ENCODE results near the gene SRI.
"Not testable (repeated sequence)": the region's sequence is repeated elsewhere in the genome, so short reads cannot be mapped to it uniquely, and the experiment has no call there.

Gene SRI

GRCh38 chr7:88172842-88173241, 47.0 kb downstream of the SRI start:
- no peak for DNase-seq

- DNase-seq = no peak
Measured at GRCh38 chr7:88169717-88170320, 50.0 kb downstream of the SRI start.

- no peak for DNase-seq
Measured at GRCh38 chr7:88167721-88168120, 52.1 kb downstream of the SRI start.

GRCh38 chr7:88167223-88167622, 52.6 kb downstream of the SRI start:
- DNase-seq = no peak

GRCh38 chr7:88165697-88166096, 54.1 kb downstream of the SRI start:
- no peak for DNase-seq

- DNase-seq = not testable (repeated sequence)
Measured at GRCh38 chr7:88159741-88160140, 60.1 kb downstream of the SRI start.

GRCh38 chr7:88156356-88156755, 63.5 kb downstream of the SRI start:
- no peak for DNase-seq

- DNase-seq = no peak
Measured at GRCh38 chr7:88155756-88156155, 64.1 kb downstream of the SRI start.
